GM19467 (cell line): Measurements from ENCODE around the gene INS.

ENCODE experiments used
- ATAC-seq: cut with Tn5 transposase; IDR thresholded peaks from one replicate; pipeline ENCODE4 v1.9.1; 2021; ENCODE audit warnings: mild to moderate bottlenecking, moderate library complexity; ENCODE audit not compliant: unreplicated experiment

Gene INS

GRCh38 chr11:2149864-2150847 is 10.9 kb downstream of the INS start:
- ATAC-seq: no peak

- ATAC-seq: no peak
Measured at GRCh38 chr11:2149460-2149859, 11.5 kb downstream of the INS start.

- no peak for ATAC-seq
Measured at GRCh38 chr11:2148595-2148994, 12.4 kb downstream of the INS start.

GRCh38 chr11:2147391-2147790 is 13.6 kb downstream of the INS start:
- no peak for ATAC-seq

- no peak for ATAC-seq
Measured at GRCh38 chr11:2146051-2146450, 15.0 kb downstream of the INS start.

GRCh38 chr11:2144544-2145248 is 16.3 kb downstream of the INS start:
- ATAC-seq: no peak

- no peak for ATAC-seq
Measured at GRCh38 chr11:2143799-2144543, 17.0 kb downstream of the INS start.

- ATAC-seq: no peak
Measured at GRCh38 chr11:2143477-2143798, 17.6 kb downstream of the INS start.

GRCh38 chr11:2142762-2143202 is 18.2 kb downstream of the INS start:
- no peak for ATAC-seq

GRCh38 chr11:2142300-2142759 is 18.7 kb downstream of the INS start:
- ATAC-seq: no peak

GRCh38 chr11:2140411-2141400 is 20.3 kb downstream of the INS start:
- no peak for ATAC-seq

GRCh38 chr11:2139621-2140337 is 21.2 kb downstream of the INS start:
- no peak for ATAC-seq

- no peak for ATAC-seq
Measured at GRCh38 chr11:2139123-2139521, 21.9 kb downstream of the INS start, which contains the start of gene IGF2. IGF2 (minus strand) TSS chr11:2139389; CDS start chr11:2135523, 3,866 bp downstream.

GRCh38 chr11:2138431-2139122 is 22.4 kb downstream of the INS start:
- ATAC-seq: no peak

- no peak for ATAC-seq
Measured at GRCh38 chr11:2138068-2138430, 23.0 kb downstream of the INS start.

- ATAC-seq: no peak
Measured at GRCh38 chr11:2137202-2138067, 23.6 kb downstream of the INS start.

- ATAC-seq: no peak
Measured at GRCh38 chr11:2136952-2137201, 24.1 kb downstream of the INS start.
